Measurements from ENCODE around the gene RGS19.

The RGS19 gene

DNA sequence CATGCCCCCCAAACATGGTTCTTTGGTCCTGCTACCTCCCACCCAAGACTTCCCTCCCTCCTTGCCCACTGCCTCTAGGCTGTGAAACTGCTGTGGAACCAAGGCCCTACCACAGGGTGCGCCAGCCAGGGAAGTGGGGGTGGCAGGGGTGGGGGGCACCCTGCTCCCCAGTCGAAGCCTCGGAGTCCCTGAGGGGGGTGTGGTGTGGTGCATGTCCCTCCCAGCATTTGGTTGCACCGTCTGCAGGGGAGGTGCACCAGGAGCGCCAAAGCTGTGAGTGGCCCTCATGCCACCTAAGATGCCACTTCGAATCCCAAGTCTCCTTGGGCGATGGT lies 1.8 kb downstream of the RGS19 start:
- DNase-seq (ENCODE audit: low read depth in 2 of 2): no peak

DNA sequence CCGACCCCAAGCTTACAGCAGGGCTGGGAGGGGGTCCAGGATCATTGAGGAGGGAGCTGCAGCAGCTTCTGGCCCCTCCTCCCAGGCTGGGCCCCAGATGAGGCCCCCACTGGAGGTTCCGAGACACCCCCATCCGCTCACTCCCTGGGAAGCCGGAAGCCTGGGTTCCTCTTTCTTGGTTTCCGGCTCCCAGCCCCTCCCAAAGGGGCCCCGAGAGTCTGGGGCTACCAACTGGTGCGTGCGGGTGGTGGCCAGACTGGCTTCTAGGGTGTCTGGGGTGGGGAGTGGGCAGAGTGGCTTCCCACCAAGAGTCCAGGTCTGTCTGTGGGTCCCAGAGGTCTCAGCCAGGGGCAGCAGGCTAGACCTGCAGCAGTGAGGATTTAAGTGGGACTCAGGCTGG lies 2.2 kb downstream of the RGS19 start:
- no peak for DNase-seq (ENCODE audit: low read depth in 2 of 2)

GRCh38 chr20:64076061-64076997 lies 3.0 kb downstream of the RGS19 start:
- DNase-seq (ENCODE audit: low read depth in 2 of 2): no peak

DNA sequence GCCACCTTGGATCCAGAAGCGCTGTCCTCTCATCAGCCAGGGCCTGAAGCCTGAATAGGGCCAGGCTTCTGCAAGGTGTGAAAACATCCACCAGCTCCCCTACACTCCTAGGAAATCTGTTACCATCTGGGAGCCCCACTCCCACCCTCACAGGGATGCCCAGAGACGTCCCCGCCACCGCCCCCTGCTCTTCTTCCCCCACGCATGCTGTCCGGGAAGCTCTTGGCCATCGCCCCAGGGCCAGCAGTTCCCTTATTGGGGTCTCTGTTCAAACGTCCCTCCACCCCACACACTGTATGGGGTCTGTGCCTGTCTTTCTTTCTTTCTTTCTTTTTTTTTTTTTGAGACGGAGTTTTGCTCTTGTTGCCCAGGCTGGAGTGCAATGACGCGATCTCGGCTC lies 3.8 kb downstream of the RGS19 start:
- DNase-seq (ENCODE audit: low read depth in 2 of 2): no peak

DNA sequence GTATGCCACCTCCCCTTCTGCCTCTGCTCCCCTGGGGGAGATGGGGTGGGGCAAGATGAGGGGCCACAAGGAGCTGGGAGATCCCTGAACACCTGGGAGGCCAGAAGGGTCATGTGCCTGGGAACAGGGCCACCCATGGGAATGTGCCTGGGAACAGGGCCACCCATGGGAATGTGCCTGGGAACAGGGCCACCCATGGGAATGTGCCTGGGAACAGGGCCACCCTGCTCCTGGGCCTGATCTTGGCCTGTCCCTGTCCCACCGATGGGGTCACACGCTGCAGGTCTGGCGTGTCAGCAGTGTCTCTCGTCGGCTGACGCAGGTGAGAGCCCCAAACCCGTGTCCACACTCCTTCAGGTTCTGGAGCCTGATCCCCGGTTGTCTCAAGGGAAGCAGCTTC lies 4.4 kb downstream of the RGS19 start:
- DNase-seq (ENCODE audit: low read depth in 2 of 2): no peak

DNA sequence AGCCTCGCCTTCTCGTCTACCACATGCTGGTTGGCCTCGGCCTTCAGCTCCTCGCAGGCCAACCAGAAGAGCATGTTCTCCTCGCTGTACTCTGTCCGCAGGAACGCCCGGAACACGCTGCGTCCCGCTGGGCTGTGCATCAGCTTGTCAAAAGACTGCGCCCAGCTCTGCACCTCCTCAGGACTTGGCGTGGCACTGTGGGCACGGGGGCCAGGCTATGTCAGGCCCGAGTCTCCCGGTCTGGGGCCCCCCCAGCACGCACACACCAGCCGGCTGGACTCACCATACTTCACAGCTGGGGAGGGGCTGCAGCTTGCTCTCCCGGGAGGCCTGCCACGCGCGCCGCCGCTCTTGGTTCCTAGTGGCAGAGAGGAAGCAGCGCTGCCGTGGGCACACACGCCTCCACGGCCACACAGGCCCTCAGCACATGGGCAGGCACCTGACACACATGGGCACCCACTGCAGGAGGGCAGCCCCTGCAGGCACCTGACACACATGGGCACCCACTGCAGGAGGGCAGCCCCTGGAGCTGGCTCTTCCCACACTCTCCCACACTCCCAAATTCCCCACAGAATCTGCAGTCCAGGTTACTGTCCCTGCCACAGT lies 5.0 kb downstream of the RGS19 start:
- DNase-seq (ENCODE audit: low read depth in 2 of 2): no peak

DNA sequence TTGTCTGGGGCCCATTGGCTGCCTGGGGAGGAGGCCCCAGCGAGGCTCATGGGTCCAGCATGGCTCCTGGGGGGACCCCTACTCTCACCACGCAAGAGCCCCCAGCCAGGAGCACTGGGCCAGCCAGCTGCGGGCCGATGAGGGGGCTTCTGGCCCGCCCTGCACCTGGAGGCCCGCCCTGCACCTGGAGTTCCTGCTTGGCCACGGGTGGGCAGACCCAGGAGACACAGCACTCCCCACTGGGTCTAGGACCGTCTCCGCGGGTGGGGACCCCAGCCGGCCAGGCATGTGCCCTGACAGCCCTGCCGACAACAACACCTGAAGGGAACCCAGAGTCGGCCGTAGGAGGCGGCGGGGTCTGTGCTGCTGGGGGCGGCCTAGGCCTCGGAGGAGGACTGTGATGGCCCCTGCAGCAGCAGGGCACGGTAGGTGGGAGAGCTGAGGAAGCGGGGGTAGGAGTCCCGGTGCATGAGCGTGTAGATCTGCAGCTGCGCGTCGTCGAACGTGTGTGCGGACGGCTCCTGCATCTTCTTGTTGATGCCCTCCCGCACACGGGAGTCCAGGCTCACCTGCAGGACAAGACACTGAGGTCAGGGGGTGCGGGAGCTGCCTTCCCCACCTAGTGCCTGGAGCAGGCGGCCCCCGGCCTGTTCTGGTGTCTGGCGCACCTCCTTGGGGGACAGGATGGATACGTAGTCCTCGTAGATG lies 5.7 kb downstream of the RGS19 start:
- DNase-seq (ENCODE audit: low read depth in 2 of 2): no peak

DNA sequence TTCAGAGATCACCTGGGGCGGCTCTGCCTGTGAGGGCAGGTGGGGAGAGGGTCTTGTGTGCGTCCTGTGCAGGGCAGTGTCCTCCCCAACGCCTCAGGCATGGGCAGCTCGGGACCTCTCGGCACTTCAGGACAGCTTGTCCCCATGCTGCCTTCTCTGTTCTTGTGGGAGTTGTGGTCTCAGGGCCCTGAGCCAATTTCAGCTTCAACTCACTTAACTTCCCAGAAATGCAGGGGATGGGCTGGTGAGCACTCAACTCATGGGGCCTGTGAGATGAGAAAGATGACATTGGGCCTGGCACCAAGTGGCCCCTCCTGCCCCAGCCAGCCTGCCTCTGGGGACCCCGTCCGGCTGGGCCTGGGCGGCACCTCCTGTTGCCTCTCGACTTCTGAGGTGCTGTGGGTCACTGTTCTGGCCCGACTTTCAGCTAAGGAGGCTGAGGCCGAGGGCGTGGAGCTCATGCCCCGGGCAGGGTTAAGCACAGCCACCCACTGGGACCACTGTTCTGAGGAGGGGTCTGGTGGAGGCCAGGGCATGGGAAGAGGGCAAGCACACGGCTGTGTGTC lies 6.7 kb downstream of the RGS19 start:
- no peak for DNase-seq (ENCODE audit: low read depth in 2 of 2)

- no peak for DNase-seq (ENCODE audit: low read depth in 2 of 2)
Measured at GRCh38 chr20:64071341-64072332, 7.7 kb downstream of the RGS19 start.

GRCh38 chr20:64070244-64070993 lies 8.9 kb downstream of the RGS19 start:
- no peak for DNase-seq (ENCODE audit: low read depth in 2 of 2)

DNA sequence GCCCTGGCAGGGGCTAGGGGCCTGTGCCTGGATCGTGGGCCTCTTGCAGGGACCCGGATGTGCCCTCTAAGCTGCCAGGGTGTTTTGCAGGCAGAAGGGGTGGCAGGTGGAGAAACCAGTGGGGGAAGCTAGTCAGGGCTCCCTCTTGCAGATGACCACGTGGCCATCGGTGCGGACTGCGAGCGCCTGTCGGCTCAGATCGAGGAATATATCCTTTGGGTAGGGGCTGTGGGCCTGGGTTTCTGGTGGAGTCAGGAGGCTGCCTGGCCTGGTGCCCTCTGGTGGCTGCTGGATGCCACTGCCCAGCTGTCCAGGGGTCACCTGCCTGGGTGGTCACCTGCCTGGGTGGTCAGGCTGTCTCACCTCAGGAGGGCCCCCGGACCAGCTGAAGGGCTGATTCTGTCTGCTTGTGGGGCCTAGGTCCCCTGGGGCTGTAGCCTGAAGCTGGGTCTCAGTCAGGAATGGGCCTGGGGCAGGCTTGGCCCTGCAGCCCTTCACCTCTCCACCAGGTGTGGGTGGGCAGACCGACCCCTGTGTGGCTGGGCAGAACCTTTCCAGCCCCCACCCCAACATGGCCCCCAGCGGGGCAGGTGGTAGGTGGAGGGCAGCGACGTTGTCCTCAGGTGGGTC lies 9.6 kb downstream of the RGS19 start:
- no peak for DNase-seq (ENCODE audit: low read depth in 2 of 2)

DNA sequence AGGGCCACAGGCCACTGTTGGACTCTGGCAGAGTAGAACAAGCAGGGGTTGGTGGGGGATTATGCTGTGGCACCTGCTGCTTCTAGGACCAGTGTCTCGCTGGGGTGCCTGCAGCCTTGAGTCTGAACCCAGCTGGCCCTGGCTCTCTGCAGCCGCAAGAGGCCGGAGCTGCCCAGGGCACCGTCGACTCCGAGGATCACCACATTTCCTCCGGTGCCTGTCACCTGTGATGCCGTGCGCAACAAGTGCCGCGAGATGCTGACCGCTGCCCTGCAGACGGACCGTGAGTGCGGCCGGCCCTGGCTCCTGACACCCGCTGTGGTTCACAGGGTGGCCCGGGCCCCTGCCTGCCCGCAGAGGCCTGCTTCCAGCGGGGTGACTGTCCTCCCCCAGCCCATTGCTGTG lies 10.1 kb downstream of the RGS19 start:
- no peak for DNase-seq (ENCODE audit: low read depth in 2 of 2)

DNA sequence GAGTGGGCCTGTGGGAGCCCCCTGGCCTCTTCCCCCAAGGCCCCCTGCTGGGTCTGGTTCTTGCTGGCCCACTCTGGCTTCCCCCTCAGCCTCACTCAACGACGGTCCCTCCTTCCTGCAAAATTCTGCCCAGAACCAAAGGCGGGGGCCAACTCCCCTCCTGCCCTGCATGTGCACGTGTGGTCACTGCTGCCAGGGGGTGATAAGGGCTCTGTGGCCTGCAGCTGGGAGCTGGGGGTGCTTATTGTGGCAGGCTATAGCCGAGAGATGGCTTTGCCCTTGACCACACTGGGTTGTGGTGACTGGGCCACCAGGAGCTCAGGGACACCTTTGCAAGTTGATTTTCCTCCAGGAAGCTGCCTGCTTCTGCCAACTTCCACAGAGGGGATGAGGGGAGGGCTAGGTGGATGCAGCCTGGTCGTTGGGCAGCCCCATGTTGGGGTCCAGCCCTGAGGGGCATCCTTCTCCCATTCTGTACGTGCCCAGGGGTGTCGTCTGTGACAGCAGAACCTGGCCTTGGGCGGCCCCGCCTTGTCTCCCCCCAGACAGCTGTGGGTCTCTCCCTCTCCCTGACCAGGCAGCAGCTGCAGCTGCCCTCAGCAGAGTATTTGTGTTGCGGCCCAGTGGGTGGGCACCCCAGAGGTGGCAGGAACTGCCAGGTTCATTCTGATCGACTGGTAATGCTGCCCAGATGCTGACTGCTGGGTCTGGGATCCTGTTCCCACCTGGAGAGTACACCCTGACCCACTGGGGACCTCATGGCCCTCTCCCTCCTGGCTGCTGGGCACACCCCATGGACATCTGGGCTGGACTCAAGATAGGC lies 10.7 kb downstream of the RGS19 start:
- no peak for DNase-seq (ENCODE audit: low read depth in 2 of 2)

DNA sequence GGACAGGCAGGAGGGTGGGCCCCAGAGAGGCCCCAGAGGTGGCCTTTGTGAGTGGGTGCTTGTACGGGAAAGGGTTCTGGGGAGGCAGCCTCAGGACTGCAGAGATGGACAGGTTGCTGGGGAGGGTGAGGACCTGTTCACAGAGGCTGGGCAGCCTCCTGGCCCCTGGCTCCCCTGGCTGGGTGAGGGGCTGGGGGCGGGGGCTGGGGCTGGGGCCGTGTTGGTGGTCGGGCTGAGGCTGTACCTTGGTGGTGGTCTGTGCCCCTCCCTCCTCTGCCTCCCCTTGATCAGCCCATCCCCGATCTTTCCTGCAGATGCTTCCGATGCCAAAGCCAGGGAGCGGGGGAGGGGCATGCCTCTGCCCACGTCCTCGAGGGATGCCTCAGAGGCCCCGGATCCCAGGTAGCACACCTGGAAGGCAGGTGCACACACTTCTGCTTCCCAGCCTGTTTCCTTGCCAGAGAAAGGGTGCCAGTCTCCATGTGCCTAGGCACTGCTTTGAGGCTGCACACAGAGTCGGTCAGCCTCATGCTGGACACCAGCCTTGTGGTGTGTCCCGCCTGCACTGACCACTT lies 11.5 kb downstream of the RGS19 start:
- no peak for DNase-seq (ENCODE audit: low read depth in 2 of 2)

DNA sequence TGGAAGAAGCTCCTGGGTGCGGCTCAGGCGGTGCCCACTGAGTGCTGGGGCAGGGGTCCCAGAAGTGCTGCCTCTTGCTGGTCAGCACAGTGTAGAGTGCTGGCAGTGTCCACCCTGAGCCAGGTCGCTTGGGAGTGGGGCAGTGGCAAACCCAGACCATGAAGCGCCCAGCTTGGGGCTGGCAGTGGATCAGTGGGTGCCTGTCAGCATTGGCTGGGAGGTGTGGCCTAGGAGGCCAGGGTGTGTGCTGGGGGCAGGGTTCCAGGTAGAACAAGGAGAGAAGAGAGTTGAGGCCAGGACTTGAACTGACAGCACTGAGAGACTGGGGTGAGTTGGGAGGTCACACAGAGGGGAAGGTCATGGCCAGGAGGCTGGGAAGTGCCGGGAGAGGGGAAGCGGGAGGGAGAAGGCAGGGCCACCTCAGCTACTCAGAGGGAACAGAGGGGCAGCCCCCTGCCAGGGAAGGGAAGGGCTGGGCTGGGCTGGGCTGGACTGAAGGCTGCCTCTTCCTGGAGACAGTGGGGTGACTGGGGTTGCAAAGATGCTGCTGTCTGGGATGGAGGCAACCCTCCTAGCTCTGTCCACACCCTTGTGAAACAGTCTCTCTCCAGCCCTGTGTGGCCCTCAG lies 12.2 kb downstream of the RGS19 start:
- no peak for DNase-seq (ENCODE audit: low read depth in 2 of 2)

GRCh38 chr20:64065974-64066343 lies 13.4 kb downstream of the RGS19 start:
- DNase-seq (ENCODE audit: low read depth in 2 of 2): peak; percentile 58 to 65

DNA sequence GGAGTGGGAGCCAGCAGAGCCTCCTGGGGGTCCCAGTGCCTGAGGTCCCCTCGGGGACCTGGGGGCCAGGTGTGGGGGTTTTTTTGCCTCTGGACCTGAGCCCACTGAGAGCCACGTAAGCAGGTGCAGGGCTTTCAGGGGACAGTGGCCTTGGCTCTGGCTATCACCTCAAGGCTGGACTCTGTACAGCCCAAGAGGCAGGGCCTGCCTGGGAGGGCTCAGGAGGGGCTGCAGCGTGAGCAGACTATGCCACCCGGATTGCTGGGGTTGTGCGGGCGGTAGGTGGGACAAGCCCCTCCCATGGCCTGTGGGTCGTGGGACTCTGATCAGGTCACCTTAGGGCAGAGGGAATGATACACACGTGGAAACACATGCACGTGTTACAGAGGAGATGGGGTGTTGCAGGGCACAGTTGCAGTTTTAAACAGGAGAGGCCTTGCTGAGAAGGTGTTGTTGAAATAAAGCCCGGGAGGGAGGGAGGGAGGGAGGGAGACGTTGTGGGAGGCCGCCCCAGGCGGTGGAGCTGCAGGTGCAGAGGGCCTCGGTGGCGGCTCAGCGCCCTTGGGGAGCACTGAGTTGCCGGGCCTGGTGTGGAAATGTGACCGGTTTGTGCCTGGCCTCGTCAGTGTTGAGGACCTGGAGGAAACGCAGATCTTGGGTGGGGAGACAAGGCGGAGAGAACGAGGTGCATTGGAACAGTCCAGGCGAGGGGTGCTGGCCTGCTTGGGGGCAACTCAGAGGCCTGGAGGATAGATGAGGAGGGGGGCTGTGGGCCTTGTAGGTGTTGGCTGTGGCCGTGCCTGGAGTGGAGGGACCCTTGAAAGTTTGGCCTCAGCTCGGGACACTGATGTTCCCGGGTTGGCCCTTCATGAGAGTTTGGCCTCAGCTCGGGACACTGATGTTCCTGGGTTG lies 14.0 kb downstream of the RGS19 start:
- no peak for DNase-seq (ENCODE audit: low read depth in 2 of 2)

All from stimulated activated CD8-positive, alpha-beta memory T cell treated with anti-CD3 and anti-CD28 coated beads, Interleukin-15, amount 100 ng/mL, for 48 hours (primary cell).